Measurements from ENCODE around the gene SLC2A13.

GRCh38 chr12:39804479-39804878 is 301.4 kb downstream of the SLC2A13 start:
- TF ChIP-seq CTCF (IDR thresholded peaks at IDR 0.05; ENCODE audit: extremely low read depth in 1 of 2, insufficient read depth in 1 of 2, low read depth in 1 of 2, low read length in 2 of 2) (no peak), EZH2 (IDR thresholded peaks at IDR 0.05; ENCODE audit: borderline replicate concordance, low read depth, low read length, severe bottlenecking) (no peak), POLR2A (IDR thresholded peaks at IDR 0.05; ENCODE audit: low read depth, low read length) (no peak), POLR2AphosphoS5 (IDR thresholded peaks at IDR 0.05; ENCODE audit: insufficient read depth, low read depth, low read length) (no peak), JUN (IDR thresholded peaks at IDR 0.05; ENCODE audit: borderline replicate concordance, insufficient read depth, insufficient read length, low read depth) (no peak), MYC (IDR thresholded peaks at IDR 0.05; ENCODE audit: low read depth, low read length) (no peak)
- TF ChIP-seq, protein P1, sequence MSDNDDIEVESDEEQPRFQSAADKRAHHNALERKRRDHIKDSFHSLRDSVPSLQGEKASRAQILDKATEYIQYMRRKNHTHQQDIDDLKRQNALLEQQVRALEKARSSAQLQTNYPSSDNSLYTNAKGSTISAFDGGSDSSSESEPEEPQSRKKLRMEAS (IDR thresholded peaks at IDR 0.05; ENCODE audit: insufficient read depth, insufficient read length) = no peak
